NCI-H526 treated with DMSO at 0.1 percent for 48 hours (cell line): ENCODE measurements around the gene REL.
"Not testable (repeated sequence)": the region's sequence is repeated elsewhere in the genome, so short reads cannot be mapped to it uniquely, and the experiment has no call there.

Source experiments
- DNase-seq: peaks from one replicate; lab custom pipeline; 2025; lab: John Stamatoyannopoulos, UW

The REL gene

GRCh38 chr2:60925994-60926740, 44.8 kb downstream of the REL start:
- peak; percentile 48 for DNase-seq

GRCh38 chr2:60926741-60927552, 45.6 kb downstream of the REL start:
- DNase-seq: no peak

- DNase-seq: not testable (repeated sequence)
Observed at GRCh38 chr2:60932061-60932460, 50.7 kb downstream of the REL start.

GRCh38 chr2:60932954-60933353, 51.6 kb downstream of the REL start:
- no peak for DNase-seq

- no peak for DNase-seq
Observed at GRCh38 chr2:60934165-60934722, 52.9 kb downstream of the REL start.

- no peak for DNase-seq
Observed at GRCh38 chr2:60936757-60937156, 55.4 kb downstream of the REL start.

GRCh38 chr2:60938301-60938700, 56.9 kb downstream of the REL start:
- DNase-seq: no peak

- no peak for DNase-seq
Observed at GRCh38 chr2:60939622-60940021, 58.2 kb downstream of the REL start.

GRCh38 chr2:60945341-60945740, 64.0 kb downstream of the REL start:
- no peak for DNase-seq

- DNase-seq: no peak
Observed at GRCh38 chr2:60947056-60947455, 65.7 kb downstream of the REL start.

GRCh38 chr2:60948161-60948560, 66.8 kb downstream of the REL start:
- DNase-seq: no peak

- DNase-seq: no peak
Observed at GRCh38 chr2:60948926-60949579, 67.7 kb downstream of the REL start.

- no peak for DNase-seq
Observed at GRCh38 chr2:60954139-60954538, 72.8 kb downstream of the REL start.

GRCh38 chr2:60957224-60957623, 75.8 kb downstream of the REL start:
- no peak for DNase-seq

GRCh38 chr2:60957643-60958042, 76.3 kb downstream of the REL start:
- DNase-seq: no peak

- no peak for DNase-seq
Observed at GRCh38 chr2:60958361-60958760, 77.0 kb downstream of the REL start.

GRCh38 chr2:60958800-60959199, 77.4 kb downstream of the REL start:
- DNase-seq: no peak

GRCh38 chr2:60959501-60959900, 78.1 kb downstream of the REL start:
- DNase-seq: no peak

GRCh38 chr2:60960706-60961105, 79.3 kb downstream of the REL start:
- no peak for DNase-seq

GRCh38 chr2:60961457-60961856, 80.1 kb downstream of the REL start:
- no peak for DNase-seq

GRCh38 chr2:60962528-60962927, 81.2 kb downstream of the REL start:
- DNase-seq: no peak

GRCh38 chr2:60963190-60963589, 81.8 kb downstream of the REL start:
- DNase-seq: no peak
